HepG2 (cell line): Measurements from ENCODE around the gene LRRC53. TPM values are rescaled to one million over a fixed set of nuclear protein-coding genes. Genes with fewer than 3 reads are reported as not detected.

Experiments used
- ATAC-seq: fragments of 200-7000 bp; cut with Tn5 transposase; 3 replicates; pipeline ENCODE4 v1.9.1; 2020; ENCODE audit warnings: mild to moderate bottlenecking, moderate library complexity
- BruUV-seq: library from RNA; stranded (reverse); fragments of 400-500 nt; replicated peaks from 2 replicates; lab custom pipeline; 2021; lab: Mats Ljungman, UMichigan
- CTCF ChIA-PET: fragments of 300-600 bp; formaldehyde crosslinking; extraction: SDS; loops from one replicate; lab custom pipeline; 2021; ENCODE audit warnings: low total read pairs, inconsistent platforms, low intra/inter-chr PET ratio; lab: Yijun Ruan, JAX
- POLR2A ChIA-PET: fragments of 350-600 bp; sonication (Branson Sonifier 250); formaldehyde crosslinking; loops from one replicate; lab custom pipeline; 2020; ENCODE audit warnings: antibody characterized with exemption, inconsistent platforms; lab: Yijun Ruan, JAX
- DNase-seq: peaks from one replicate; pipeline ENCODE4 v3.0.0-alpha.2; 2015; ENCODE audit warnings: low spot score
- FAIRE-seq: peaks from 3 replicates; lab custom pipeline; 2011; peaks lifted over from hg19 to GRCh38; lab: Jason Lieb, UNC
- H2AFZ ChIP-seq: one replicate; pipeline ENCODE4 v1.6.1; 2011; ENCODE audit warnings: low read length, inconsistent platforms
- H3K27ac ChIP-seq: fragments of 300-600 bp; 3 replicates; pipeline ENCODE4 v1.8.0; 2011; ENCODE audit warnings: mixed run types, mild to moderate bottlenecking, mixed read lengths, low read length, inconsistent platforms; ENCODE audit not compliant: insufficient read depth; ENCODE audit errors: extremely low read length
- H3K27me3 ChIP-seq, 2 experiments: fragments of 200-600 bp in 1 of 2; 2 replicates in 1 of 2; 3 replicates in 1 of 2; pipeline versions ENCODE4 v1.6.0 to v1.8.0; 2011; ENCODE audit warnings: low read length in 2 of 2, mild to moderate bottlenecking in 2 of 2, moderate library complexity in 2 of 2, inconsistent platforms in 1 of 2; ENCODE audit not compliant: insufficient read depth in 2 of 2, control insufficient read depth in 1 of 2
- H3K36me3 ChIP-seq, 2 experiments: fragments of 200-600 bp in 1 of 2; replicated peaks in 1 of 2; 2 replicates in 1 of 2; 3 replicates in 1 of 2; pipeline versions ENCODE4 v1.5.1 to v1.8.0; 2011; ENCODE audit warnings: low read length in 2 of 2, inconsistent platforms in 1 of 2; ENCODE audit not compliant: insufficient read depth in 2 of 2, control insufficient read depth in 1 of 2
- H3K4me1 ChIP-seq: 2 replicates; pipeline ENCODE4 v1.5.1; 2012; ENCODE audit warnings: low read length, inconsistent platforms; ENCODE audit not compliant: insufficient read depth
- H3K4me2 ChIP-seq: 2 replicates; pipeline ENCODE4 v1.6.0; 2011; ENCODE audit warnings: low read depth, low read length, inconsistent platforms
- H3K4me3 ChIP-seq, 3 experiments: fragments of 200-600 bp in 1 of 3; sonication (generic), shearing (Covaris generic) in 1 of 3; replicated peaks in 1 of 3; 2 replicates each; pipeline ENCODE4 v1.5.1; 2011 to 2016; ENCODE audit warnings: low read length in 3 of 3, inconsistent platforms in 2 of 3, low read depth in 2 of 3, mild to moderate bottlenecking in 2 of 3, control low read depth in 1 of 3, mixed read lengths in 1 of 3; ENCODE audit not compliant: insufficient read depth in 1 of 3
- H3K79me2 ChIP-seq: one replicate; pipeline ENCODE4 v1.6.1; 2011; ENCODE audit warnings: low read length, inconsistent platforms; ENCODE audit not compliant: insufficient read depth
- H3K9ac ChIP-seq: 2 replicates; pipeline ENCODE4 v1.6.0; 2011; ENCODE audit warnings: mild to moderate bottlenecking, low read depth, low read length, inconsistent platforms; ENCODE audit not compliant: insufficient read depth
- H3K9me3 ChIP-seq: 2 replicates; pipeline ENCODE4 v1.5.1; 2012; ENCODE audit warnings: mild to moderate bottlenecking, low read length
- H4K20me1 ChIP-seq: 2 replicates; pipeline ENCODE4 v1.6.0; 2011; ENCODE audit warnings: inconsistent platforms, mild to moderate bottlenecking, low read length, moderate library complexity; ENCODE audit not compliant: insufficient read depth
- DMAP1 ChIP-seq: IDR thresholded peaks from 2 replicates; pipeline ENCODE4 v1.6.1; 2016
- MIER2 ChIP-seq: IDR thresholded peaks from 2 replicates; pipeline ENCODE4 v1.6.1; 2016; ENCODE audit warnings: missing biosample characterization, missing genetic modification reagents
- STAG1 ChIP-seq: sonication (generic); formaldehyde crosslinking; IDR thresholded peaks from 2 replicates; pipeline ENCODE4 v1.4.0; 2020; ENCODE audit warnings: missing genetic modification reagents
- XRCC5 ChIP-seq: fragments of 200-400 bp; formaldehyde crosslinking; optimal IDR thresholded peaks from 2 replicates; pipeline ENCODE3; 2017; ENCODE audit warnings: mild to moderate bottlenecking, low read length
- ZNF407 ChIP-seq: sonication (generic); formaldehyde crosslinking; IDR thresholded peaks from one replicate; pipeline ENCODE4 v1.5.1; 2020; ENCODE audit warnings: mild to moderate bottlenecking, missing genetic modification reagents; ENCODE audit errors: not compliant biosample characterization
- ZNF607 ChIP-seq: sonication (generic); formaldehyde crosslinking; IDR thresholded peaks from 2 replicates; pipeline ENCODE4 v1.5.1; 2020; ENCODE audit warnings: missing genetic modification reagents, mild to moderate bottlenecking, borderline replicate concordance
- WGBS: methylation state at CpG from one replicate; pipeline ENCODE4 v1.1.6; 2017; ENCODE audit warnings: low lambda C conversion rate; 5-methylcytosine and 5-hydroxymethylcytosine counted together
- in situ Hi-C: cut with HindIII; loops from 2 replicates; pipeline ENCODE4 v1.10.0; 2017; ENCODE audit warnings: low pct_unique_long_range_greater_than_20kb; ENCODE audit not compliant: extremely low pct_ligation_motif_present
- intact Hi-C: fragments of 100-400 bp; cut with micrococcal nuclease; formaldehyde crosslinking; loops from one replicate; pipeline ENCODE4 v1.10.0; 2022; ENCODE audit not compliant: unreplicated experiment
- polyA plus RNA-seq, 8 experiments: library from polyadenylated mRNA; depleted of rRNA in 3 of 8; stranded (reverse) in 7 of 8; unstranded in 1 of 8; fragments of >200 nt; fragmentation: Illumina TruSeq in 4 of 8; extraction: Trizol in 4 of 8; gene quantifications; 2 replicates each; pipeline versions ENCODE4 v1.2.1 to v1.2.3, GENCODE V29; 2011 to 2016; ENCODE audit warnings: low read depth in 4 of 8, missing spikeins in 1 of 8, mixed read lengths in 1 of 8; ENCODE audit not compliant: insufficient read depth in 1 of 8
- total RNA-seq, 5 experiments: library from RNA; depleted of rRNA; stranded (reverse); fragments of >200 nt; fragmentation: Illumina TruSeq; extraction: Trizol; gene quantifications; 2 replicates each; pipeline ENCODE4 v1.2.3, GENCODE V29; 2016; ENCODE audit warnings: low read depth in 1 of 5
- TF ChIP-seq, protein P1 (sequence below): sonication (generic); formaldehyde crosslinking; IDR thresholded peaks from 2 replicates; pipeline ENCODE4 v1.4.0; 2020; ENCODE audit warnings: missing genetic modification reagents
- TF ChIP-seq, protein P2 (sequence below): sonication (generic); formaldehyde crosslinking; IDR thresholded peaks from 2 replicates; pipeline ENCODE4 v1.5.0; 2020; ENCODE audit warnings: mild to moderate bottlenecking, missing genetic modification reagents, moderate library complexity

LRRC53 gene
- total and polyA plus RNA-seq, 2 of the 13 experiments (the other 11 are each of a cell fraction or from before 2014, with no cell fraction given): not detected

DNA sequence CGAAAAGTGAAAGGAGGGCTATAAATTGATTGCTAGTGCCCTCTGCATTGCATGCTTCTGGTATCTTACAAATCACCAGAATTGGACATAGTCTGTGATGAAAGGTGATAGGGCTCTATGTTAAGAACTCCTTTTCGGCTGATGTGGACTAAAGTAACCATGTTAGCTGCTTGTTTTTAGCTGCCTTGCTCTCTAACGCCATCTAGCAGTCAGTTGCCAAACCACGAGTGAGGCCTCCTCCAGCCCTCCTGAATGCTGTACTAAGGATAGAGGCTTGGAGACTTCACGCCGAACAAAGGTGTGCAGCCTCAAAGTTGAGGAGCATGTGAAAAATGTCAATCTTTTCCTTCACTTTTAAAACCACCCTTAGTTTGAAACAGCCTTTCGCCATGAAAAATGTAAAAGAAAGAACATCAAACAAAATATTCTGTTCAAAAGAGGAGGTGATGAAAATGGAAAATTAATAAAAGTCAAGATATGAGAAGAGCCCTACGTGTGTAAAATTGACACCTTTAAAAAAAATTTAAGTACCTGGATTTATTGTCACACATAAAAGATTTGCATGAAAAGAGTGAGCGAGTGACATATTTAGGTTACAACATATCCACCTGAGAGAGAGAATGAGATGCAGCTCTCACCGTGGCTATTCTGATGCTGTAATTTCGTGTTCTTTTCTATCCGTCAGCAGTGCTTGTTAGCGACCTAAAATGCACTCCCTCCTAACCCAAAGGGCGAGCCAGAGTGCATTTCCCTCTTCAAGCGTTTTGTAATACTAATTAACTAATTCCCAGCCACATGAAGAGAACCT is 8.1 kb downstream of the LRRC53 start:
- no peaks in the 10 kb centered on the region for H3K4me1 ChIP-seq
- H3K27me3 ChIP-seq: no peaks in the 10 kb centered on the region
- H3K9ac ChIP-seq: no peak overlapping the region
- ATAC-seq (peak; percentile 99), FAIRE-seq (peak; percentile 69), DNase-seq (peak; percentile 38)
- no peak overlapping the region for H3K27ac ChIP-seq
- H2AFZ ChIP-seq: no peak overlapping the region
- ChIA-PET POLR2A (no interaction called here), CTCF (no interaction called here)
- H3K79me2 ChIP-seq: no peaks in the 10 kb centered on the region
- H3K4me2 ChIP-seq: no peak overlapping the region
- no peaks in the 10 kb centered on the region for H3K9me3 ChIP-seq
- H3K36me3 ChIP-seq: no peaks in the 10 kb centered on the region
- in situ Hi-C loops (no loop called here), intact Hi-C loops (loop anchor here (10.0 kb wide), 1 partner anchor 180 kb away; no protein-coding TSS in a partner anchor)
- WGBS: 16% methylated on average over 15 of the region's 15 CpGs
- BruUV-seq: no TSS peak
- no peak overlapping the region for H3K4me3 ChIP-seq
- H4K20me1 ChIP-seq: no peaks in the 10 kb centered on the region
- TF ChIP-seq MIER2 (CRISPR knock-in tag) (peak; percentile 91), ZNF407 (CRISPR knock-in tag) (no peak), STAG1 (CRISPR knock-in tag) (peak; percentile 65), ZNF607 (CRISPR knock-in tag) (no peak), XRCC5 (peak; percentile 57), DMAP1 (CRISPR knock-in tag) (no peak)
- TF ChIP-seq, protein P1, sequence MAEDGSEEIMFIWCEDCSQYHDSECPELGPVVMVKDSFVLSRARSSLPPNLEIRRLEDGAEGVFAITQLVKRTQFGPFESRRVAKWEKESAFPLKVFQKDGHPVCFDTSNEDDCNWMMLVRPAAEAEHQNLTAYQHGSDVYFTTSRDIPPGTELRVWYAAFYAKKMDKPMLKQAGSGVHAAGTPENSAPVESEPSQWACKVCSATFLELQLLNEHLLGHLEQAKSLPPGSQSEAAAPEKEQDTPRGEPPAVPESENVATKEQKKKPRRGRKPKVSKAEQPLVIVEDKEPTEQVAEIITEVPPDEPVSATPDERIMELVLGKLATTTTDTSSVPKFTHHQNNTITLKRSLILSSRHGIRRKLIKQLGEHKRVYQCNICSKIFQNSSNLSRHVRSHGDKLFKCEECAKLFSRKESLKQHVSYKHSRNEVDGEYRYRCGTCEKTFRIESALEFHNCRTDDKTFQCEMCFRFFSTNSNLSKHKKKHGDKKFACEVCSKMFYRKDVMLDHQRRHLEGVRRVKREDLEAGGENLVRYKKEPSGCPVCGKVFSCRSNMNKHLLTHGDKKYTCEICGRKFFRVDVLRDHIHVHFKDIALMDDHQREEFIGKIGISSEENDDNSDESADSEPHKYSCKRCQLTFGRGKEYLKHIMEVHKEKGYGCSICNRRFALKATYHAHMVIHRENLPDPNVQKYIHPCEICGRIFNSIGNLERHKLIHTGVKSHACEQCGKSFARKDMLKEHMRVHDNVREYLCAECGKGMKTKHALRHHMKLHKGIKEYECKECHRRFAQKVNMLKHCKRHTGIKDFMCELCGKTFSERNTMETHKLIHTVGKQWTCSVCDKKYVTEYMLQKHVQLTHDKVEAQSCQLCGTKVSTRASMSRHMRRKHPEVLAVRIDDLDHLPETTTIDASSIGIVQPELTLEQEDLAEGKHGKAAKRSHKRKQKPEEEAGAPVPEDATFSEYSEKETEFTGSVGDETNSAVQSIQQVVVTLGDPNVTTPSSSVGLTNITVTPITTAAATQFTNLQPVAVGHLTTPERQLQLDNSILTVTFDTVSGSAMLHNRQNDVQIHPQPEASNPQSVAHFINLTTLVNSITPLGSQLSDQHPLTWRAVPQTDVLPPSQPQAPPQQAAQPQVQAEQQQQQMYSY: no peak
- TF ChIP-seq, protein P2, sequence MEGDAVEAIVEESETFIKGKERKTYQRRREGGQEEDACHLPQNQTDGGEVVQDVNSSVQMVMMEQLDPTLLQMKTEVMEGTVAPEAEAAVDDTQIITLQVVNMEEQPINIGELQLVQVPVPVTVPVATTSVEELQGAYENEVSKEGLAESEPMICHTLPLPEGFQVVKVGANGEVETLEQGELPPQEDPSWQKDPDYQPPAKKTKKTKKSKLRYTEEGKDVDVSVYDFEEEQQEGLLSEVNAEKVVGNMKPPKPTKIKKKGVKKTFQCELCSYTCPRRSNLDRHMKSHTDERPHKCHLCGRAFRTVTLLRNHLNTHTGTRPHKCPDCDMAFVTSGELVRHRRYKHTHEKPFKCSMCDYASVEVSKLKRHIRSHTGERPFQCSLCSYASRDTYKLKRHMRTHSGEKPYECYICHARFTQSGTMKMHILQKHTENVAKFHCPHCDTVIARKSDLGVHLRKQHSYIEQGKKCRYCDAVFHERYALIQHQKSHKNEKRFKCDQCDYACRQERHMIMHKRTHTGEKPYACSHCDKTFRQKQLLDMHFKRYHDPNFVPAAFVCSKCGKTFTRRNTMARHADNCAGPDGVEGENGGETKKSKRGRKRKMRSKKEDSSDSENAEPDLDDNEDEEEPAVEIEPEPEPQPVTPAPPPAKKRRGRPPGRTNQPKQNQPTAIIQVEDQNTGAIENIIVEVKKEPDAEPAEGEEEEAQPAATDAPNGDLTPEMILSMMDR: peak; percentile 78
